K562 (cell line): ENCODE measurements around the gene TBXAS1. TPM values are rescaled to one million over a fixed set of nuclear protein-coding genes. Genes with fewer than 3 reads are reported as not detected.
A peak's percentile ranks its signal among the peaks of the same experiment; 100 is the strongest.

ENCODE experiments used
- ATAC-seq: fragments of 200-7000 bp; cut with Tn5 transposase; 3 replicates; pipeline ENCODE4 v1.9.1; 2020; ENCODE audit warnings: moderate library complexity
- BruUV-seq: library from RNA; stranded (reverse); fragments of 400-500 nt; replicated peaks from 2 replicates; lab custom pipeline; 2021; lab: Mats Ljungman, UMichigan
- CTCF ChIA-PET: fragments of 300-600 bp; formaldehyde crosslinking; extraction: SDS; loops from one replicate; lab custom pipeline; 2021; ENCODE audit warnings: low intra/inter-chr PET ratio; lab: Yijun Ruan, JAX
- POLR2A ChIA-PET: fragments of 300-600, 350-650 bp; sonication (Branson Sonifier 250); formaldehyde crosslinking; extraction: SDS; loops from one replicate; lab custom pipeline; 2021; ENCODE audit warnings: antibody characterized with exemption, inconsistent platforms; lab: Yijun Ruan, JAX
- DNase-seq, 4 experiments: peaks; one replicate each; pipeline versions ENCODE4 v3.0.0 to v3.0.0-alpha.2; 2011 to 2018; ENCODE audit warnings: low spot score in 3 of 4, mixed read lengths in 3 of 4; ENCODE audit errors: extremely low read depth in 1 of 4
- FAIRE-seq: peaks from 2 replicates; lab custom pipeline; 2011; peaks lifted over from hg19 to GRCh38; lab: Jason Lieb, UNC
- H2AFZ ChIP-seq: 2 replicates; pipeline ENCODE4 v1.6.0; 2011; ENCODE audit warnings: low read depth, low read length, control low read depth, inconsistent platforms
- H3K27ac ChIP-seq: fragments of 200-600 bp; 3 replicates; pipeline ENCODE4 v1.8.0; 2011; ENCODE audit warnings: low read depth, mild to moderate bottlenecking, control low read depth, inconsistent platforms, low read length, moderate library complexity, mixed read lengths; ENCODE audit errors: extremely low read depth
- H3K27me3 ChIP-seq, 2 experiments: fragments of 300-600 bp in 1 of 2; 2 replicates in 1 of 2; 3 replicates in 1 of 2; pipeline versions ENCODE4 v1.6.0 to v1.8.0; 2011; ENCODE audit warnings: inconsistent platforms in 2 of 2, low read length in 2 of 2, mild to moderate bottlenecking in 1 of 2, mixed read lengths in 1 of 2, moderate library complexity in 1 of 2; ENCODE audit not compliant: control insufficient read depth in 2 of 2, insufficient read depth in 2 of 2
- H3K36me3 ChIP-seq: fragments of 300-600 bp; 3 replicates; pipeline ENCODE4 v1.8.0; 2011; ENCODE audit warnings: mild to moderate bottlenecking, low read length, inconsistent platforms; ENCODE audit not compliant: control insufficient read depth, insufficient read depth
- H3K4me1 ChIP-seq, 2 experiments: fragments of 200-600 bp in 1 of 2; replicated peaks in 1 of 2; 2 replicates in 1 of 2; 3 replicates in 1 of 2; pipeline versions ENCODE4 v1.5.1 to v1.8.0; 2011; ENCODE audit warnings: inconsistent platforms in 2 of 2, low read length in 2 of 2, mild to moderate bottlenecking in 1 of 2, mixed read lengths in 1 of 2, moderate library complexity in 1 of 2; ENCODE audit not compliant: control insufficient read depth in 2 of 2, insufficient read depth in 2 of 2
- H3K4me2 ChIP-seq: 2 replicates; pipeline ENCODE4 v1.6.1; 2011; ENCODE audit warnings: low read length, control low read depth, inconsistent platforms, mixed read lengths; ENCODE audit not compliant: insufficient read depth
- H3K4me3 ChIP-seq: fragments of 200-600 bp; sonication (generic), shearing (Covaris generic); 2 replicates; pipeline ENCODE4 v1.5.1; 2016; ENCODE audit warnings: control low read depth, inconsistent platforms
- H3K79me2 ChIP-seq: fragments of 200-600 bp; 3 replicates; pipeline ENCODE4 v1.8.0; 2011; ENCODE audit warnings: low read length, inconsistent platforms; ENCODE audit not compliant: control insufficient read depth, insufficient read depth
- H3K9ac ChIP-seq, 2 experiments: 2 replicates each; pipeline versions ENCODE4 v1.6.0 to v1.6.1; 2011; ENCODE audit warnings: low read depth in 2 of 2, low read length in 2 of 2, control low read depth in 1 of 2, inconsistent platforms in 1 of 2, mild to moderate bottlenecking in 1 of 2, mixed read lengths in 1 of 2; ENCODE audit not compliant: insufficient read depth in 1 of 2
- H3K9me1 ChIP-seq: one replicate; pipeline ENCODE4 v1.6.0; 2011; ENCODE audit warnings: inconsistent platforms, mild to moderate bottlenecking, low read length, moderate library complexity; ENCODE audit not compliant: control insufficient read depth, insufficient read depth
- H3K9me3 ChIP-seq: replicated peaks from 2 replicates; pipeline ENCODE4 v1.5.1; 2011; ENCODE audit warnings: low read depth, low read length, inconsistent platforms; ENCODE audit not compliant: control insufficient read depth, insufficient read depth
- H4K20me1 ChIP-seq: replicated peaks from 2 replicates; pipeline ENCODE4 v1.6.1; 2011; ENCODE audit warnings: low read length, inconsistent platforms, mixed read lengths; ENCODE audit not compliant: control insufficient read depth, insufficient read depth
- SPI1 ChIP-seq: IDR thresholded peaks from 2 replicates; pipeline ENCODE4 v1.6.1; 2011; ENCODE audit warnings: low read depth, low read length, control low read depth, borderline replicate concordance
- ZNF583 ChIP-seq: fragments of 250-450 bp; sonication (Bioruptor Pico); IDR thresholded peaks from 2 replicates; pipeline ENCODE4 v1.4.0; 2020
- ZNF778 ChIP-seq: fragments of 450-650 bp; formaldehyde crosslinking; IDR thresholded peaks from 2 replicates; pipeline ENCODE4 v1.4.0; 2020; ENCODE audit warnings: mild to moderate bottlenecking, moderate library complexity
- WGBS: fragments of 100-300 bp; shearing (Covaris generic); methylation state at CpG from one replicate; pipeline ENCODE4 v1.1.6; 2016; ENCODE audit warnings: low coverage, mixed read lengths; ENCODE audit not compliant: insufficient coverage; ENCODE audit errors: missing lambda C conversion rate; 5-methylcytosine and 5-hydroxymethylcytosine counted together
- in situ Hi-C: fragments of 300-500 bp; cut with MboI; formaldehyde crosslinking; loops from 4 replicates; pipeline ENCODE4 v1.15.0; 2018; ENCODE audit warnings: inconsistent platforms, mixed read lengths
- intact Hi-C: fragments of 100-400 bp; cut with micrococcal nuclease; formaldehyde crosslinking; loops from 2 replicates; pipeline ENCODE4 v1.14.2; 2022
- polyA plus RNA-seq, 8 experiments: library from polyadenylated mRNA; depleted of rRNA in 4 of 8; stranded (reverse) in 5 of 8; unstranded in 3 of 8; fragments of >200 nt; fragmentation: Nextera tagmentation in 2 of 8; fragmentation: Illumina TruSeq in 1 of 8; extraction: Ambion mirVana in 2 of 8; extraction: Trizol in 1 of 8; gene quantifications; 2 replicates each; pipeline versions ENCODE4 v1.2.1 to v1.2.3, GENCODE V29; 2011 to 2014; ENCODE audit warnings: inconsistent platforms in 1 of 8, missing spikeins in 1 of 8
- total RNA-seq, 7 experiments: library from RNA; depleted of rRNA in 6 of 7; stranded (reverse); fragments of >200 nt in 6 of 7; fragmentation: Illumina TruSeq in 2 of 7; extraction: Trizol in 2 of 7; gene quantifications; 2 replicates each; pipeline versions ENCODE4 v1.2.1 to v1.2.3, GENCODE V29; 2011 to 2021; ENCODE audit warnings: low replicate concordance in 1 of 7
- TF ChIP-seq, protein P1 (sequence below), 2 experiments: fragments of 450-650 bp in 1 of 2; sonication (generic) in 1 of 2; formaldehyde crosslinking in 1 of 2; IDR thresholded peaks in 1 of 2; conservative IDR thresholded peaks in 1 of 2; 2 replicates each; pipeline versions ENCODE4 v1.6.1 to v1.8.1; 2016 to 2023; ENCODE audit warnings: mild to moderate bottlenecking in 2 of 2, moderate library complexity in 2 of 2, inconsistent platforms in 1 of 2, missing genetic modification reagents in 1 of 2
- TF ChIP-seq, protein P2 (sequence below): sonication (generic); formaldehyde crosslinking; IDR thresholded peaks from 2 replicates; pipeline ENCODE4 v1.8.1; 2023; ENCODE audit warnings: mild to moderate bottlenecking, missing genetic modification reagents

TBXAS1 gene
- total and polyA plus RNA-seq, 9 of the 15 experiments (the other 6 are each of a cell fraction or from before 2014, with no cell fraction given) = 1.1 to 8.3 (median 1.9) TPM

DNA sequence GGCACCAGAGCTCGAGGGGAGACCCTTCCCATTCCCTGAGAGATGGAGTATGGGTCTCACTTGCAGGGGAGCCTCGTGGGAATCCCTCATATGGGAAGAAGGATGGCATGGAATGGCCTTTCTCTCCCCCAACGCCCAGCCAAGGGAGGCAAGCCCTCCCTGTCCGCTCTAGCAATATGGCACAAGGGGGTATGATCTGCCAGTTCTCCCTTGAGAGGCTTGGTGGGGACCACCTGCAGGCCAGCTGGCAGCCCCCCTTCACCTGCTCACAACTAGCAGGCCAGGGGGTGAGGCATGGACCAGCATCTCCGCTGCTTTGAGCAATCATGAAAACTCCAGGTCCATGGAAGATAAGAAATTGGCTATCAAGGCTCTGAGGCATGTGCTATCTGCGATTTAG is 162.8 kb downstream of the TBXAS1 start (continued):
- TF ChIP-seq ZNF778 (CRISPR knock-in tag) = no peak
- TF ChIP-seq, protein P1, sequence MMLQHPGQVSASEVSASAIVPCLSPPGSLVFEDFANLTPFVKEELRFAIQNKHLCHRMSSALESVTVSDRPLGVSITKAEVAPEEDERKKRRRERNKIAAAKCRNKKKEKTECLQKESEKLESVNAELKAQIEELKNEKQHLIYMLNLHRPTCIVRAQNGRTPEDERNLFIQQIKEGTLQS (IDR thresholded peaks at IDR 0.05) = no peak
- TF ChIP-seq, protein P1 (CRISPR knock-in tag; conservative IDR thresholded peaks at IDR 0.05) = no peak

DNA sequence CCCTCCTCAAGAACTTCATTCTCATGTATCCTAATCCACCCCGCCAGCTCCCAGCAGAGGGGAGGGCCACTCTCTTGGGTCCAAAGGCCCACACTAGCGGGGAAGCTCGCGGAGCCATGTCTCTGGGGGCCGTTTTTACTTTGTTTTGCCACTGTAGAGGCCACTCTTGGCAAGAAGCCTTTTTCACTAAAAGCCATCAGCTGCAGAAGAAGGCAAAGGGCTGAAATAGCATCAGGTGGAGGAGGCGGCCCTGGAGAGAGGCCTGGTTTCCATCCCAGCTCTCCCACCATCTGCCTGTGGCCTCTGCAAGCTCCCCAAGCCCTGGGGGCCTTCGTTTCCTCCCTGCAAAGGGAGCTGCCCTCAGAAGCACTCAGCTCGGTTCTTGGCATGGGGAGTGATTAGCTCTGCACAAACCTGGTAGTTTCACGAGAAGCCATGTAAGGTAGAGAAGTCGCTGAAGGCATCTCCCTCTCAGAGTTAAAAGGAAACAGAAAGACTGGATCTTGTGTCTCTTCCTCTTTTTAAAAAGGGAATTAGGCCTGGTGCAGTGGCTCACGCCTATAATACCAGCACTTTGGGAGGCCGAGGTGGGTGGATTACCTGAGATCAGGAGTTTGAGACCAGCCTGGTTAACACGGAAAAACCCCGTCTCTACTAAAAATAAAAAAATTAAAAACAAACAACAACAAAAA is 163.4 kb downstream of the TBXAS1 start:
- CTCF ChIA-PET = no interaction called here
- POLR2A ChIA-PET = interaction anchor here (0.7 to 1.4 kb wide), 6 partner anchors 11 to 901 kb away, joined by 3 to 4 read pairs (median 3); no protein-coding TSS in a partner anchor
- in situ Hi-C loops = no loop called here

More for the DNA sequence above, 163.4 kb downstream of the TBXAS1 start:
- Histone ChIP-seq H3K9me3 (no peaks in the 10 kb centered on the region), H3K27me3 (peaks cover 0 to 14% of the 10 kb centered on the region in 2 experiments; a peak in 3 of 5 replicates), H3K79me2 (no peaks in the 10 kb centered on the region), H2AFZ (no peak overlapping the region), H3K9me1 (no peaks in the 10 kb centered on the region), H3K9ac (peak overlapping the region in 1 of 2 experiments; percentile 53; a peak in 1 of 4 replicates), H3K36me3 (no peaks in the 10 kb centered on the region), H4K20me1 (no peaks in the 10 kb centered on the region), H3K4me1 (peaks cover 0 to 8% of the 10 kb centered on the region in 2 experiments; a peak in 3 of 5 replicates), H3K27ac (no peak overlapping the region), H3K4me2 (no peak overlapping the region), H3K4me3 (no peak overlapping the region)
- DNase-seq = no peak
- ATAC-seq = no peak
- BruUV-seq = no TSS peak
- TF ChIP-seq ZNF583 = no peak
- peak; percentile 65; the same call in 1 of the 2 replicates for TF ChIP-seq SPI1
- TF ChIP-seq, protein P2, sequence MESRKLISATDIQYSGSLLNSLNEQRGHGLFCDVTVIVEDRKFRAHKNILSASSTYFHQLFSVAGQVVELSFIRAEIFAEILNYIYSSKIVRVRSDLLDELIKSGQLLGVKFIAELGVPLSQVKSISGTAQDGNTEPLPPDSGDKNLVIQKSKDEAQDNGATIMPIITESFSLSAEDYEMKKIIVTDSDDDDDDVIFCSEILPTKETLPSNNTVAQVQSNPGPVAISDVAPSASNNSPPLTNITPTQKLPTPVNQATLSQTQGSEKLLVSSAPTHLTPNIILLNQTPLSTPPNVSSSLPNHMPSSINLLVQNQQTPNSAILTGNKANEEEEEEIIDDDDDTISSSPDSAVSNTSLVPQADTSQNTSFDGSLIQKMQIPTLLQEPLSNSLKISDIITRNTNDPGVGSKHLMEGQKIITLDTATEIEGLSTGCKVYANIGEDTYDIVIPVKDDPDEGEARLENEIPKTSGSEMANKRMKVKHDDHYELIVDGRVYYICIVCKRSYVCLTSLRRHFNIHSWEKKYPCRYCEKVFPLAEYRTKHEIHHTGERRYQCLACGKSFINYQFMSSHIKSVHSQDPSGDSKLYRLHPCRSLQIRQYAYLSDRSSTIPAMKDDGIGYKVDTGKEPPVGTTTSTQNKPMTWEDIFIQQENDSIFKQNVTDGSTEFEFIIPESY (CRISPR knock-in tag) = peak; percentile 95
- FAIRE-seq = no peak
- 53% methylated on average over 14 of the region's 14 CpGs for WGBS
- intact Hi-C loops = no loop called here
